Measurements from ENCODE around the gene SIRPA.

GRCh38 chr20:1879934-1880333 lies 15.3 kb upstream of the SIRPA start:
- TF ChIP-seq, protein P1, sequence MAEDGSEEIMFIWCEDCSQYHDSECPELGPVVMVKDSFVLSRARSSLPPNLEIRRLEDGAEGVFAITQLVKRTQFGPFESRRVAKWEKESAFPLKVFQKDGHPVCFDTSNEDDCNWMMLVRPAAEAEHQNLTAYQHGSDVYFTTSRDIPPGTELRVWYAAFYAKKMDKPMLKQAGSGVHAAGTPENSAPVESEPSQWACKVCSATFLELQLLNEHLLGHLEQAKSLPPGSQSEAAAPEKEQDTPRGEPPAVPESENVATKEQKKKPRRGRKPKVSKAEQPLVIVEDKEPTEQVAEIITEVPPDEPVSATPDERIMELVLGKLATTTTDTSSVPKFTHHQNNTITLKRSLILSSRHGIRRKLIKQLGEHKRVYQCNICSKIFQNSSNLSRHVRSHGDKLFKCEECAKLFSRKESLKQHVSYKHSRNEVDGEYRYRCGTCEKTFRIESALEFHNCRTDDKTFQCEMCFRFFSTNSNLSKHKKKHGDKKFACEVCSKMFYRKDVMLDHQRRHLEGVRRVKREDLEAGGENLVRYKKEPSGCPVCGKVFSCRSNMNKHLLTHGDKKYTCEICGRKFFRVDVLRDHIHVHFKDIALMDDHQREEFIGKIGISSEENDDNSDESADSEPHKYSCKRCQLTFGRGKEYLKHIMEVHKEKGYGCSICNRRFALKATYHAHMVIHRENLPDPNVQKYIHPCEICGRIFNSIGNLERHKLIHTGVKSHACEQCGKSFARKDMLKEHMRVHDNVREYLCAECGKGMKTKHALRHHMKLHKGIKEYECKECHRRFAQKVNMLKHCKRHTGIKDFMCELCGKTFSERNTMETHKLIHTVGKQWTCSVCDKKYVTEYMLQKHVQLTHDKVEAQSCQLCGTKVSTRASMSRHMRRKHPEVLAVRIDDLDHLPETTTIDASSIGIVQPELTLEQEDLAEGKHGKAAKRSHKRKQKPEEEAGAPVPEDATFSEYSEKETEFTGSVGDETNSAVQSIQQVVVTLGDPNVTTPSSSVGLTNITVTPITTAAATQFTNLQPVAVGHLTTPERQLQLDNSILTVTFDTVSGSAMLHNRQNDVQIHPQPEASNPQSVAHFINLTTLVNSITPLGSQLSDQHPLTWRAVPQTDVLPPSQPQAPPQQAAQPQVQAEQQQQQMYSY (CRISPR knock-in tag; IDR thresholded peaks at IDR 0.05) = no peak
- TF ChIP-seq ATF3 (CRISPR knock-in tag; conservative IDR thresholded peaks at IDR 0.05) = no peak
- no peak for TF ChIP-seq FOXK1 (CRISPR knock-in tag; IDR thresholded peaks at IDR 0.05)
- TF ChIP-seq TEAD4 (CRISPR knock-in tag; IDR thresholded peaks at IDR 0.05) = no peak
- TF ChIP-seq CTCF (IDR thresholded peaks at IDR 0.05) = no peak
- TF ChIP-seq, protein P2, sequence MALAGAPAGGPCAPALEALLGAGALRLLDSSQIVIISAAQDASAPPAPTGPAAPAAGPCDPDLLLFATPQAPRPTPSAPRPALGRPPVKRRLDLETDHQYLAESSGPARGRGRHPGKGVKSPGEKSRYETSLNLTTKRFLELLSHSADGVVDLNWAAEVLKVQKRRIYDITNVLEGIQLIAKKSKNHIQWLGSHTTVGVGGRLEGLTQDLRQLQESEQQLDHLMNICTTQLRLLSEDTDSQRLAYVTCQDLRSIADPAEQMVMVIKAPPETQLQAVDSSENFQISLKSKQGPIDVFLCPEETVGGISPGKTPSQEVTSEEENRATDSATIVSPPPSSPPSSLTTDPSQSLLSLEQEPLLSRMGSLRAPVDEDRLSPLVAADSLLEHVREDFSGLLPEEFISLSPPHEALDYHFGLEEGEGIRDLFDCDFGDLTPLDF (CRISPR knock-in tag; IDR thresholded peaks at IDR 0.05) = no peak
- TF ChIP-seq, protein P3, sequence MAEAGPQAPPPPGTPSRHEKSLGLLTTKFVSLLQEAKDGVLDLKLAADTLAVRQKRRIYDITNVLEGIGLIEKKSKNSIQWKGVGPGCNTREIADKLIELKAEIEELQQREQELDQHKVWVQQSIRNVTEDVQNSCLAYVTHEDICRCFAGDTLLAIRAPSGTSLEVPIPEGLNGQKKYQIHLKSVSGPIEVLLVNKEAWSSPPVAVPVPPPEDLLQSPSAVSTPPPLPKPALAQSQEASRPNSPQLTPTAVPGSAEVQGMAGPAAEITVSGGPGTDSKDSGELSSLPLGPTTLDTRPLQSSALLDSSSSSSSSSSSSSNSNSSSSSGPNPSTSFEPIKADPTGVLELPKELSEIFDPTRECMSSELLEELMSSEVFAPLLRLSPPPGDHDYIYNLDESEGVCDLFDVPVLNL (CRISPR knock-in tag; IDR thresholded peaks at IDR 0.05; ENCODE audit: borderline replicate concordance, low read depth) = no peak
- TF ChIP-seq MAX (CRISPR knock-in tag; IDR thresholded peaks at IDR 0.05) = no peak
- no peak for TF ChIP-seq JUN (CRISPR knock-in tag; IDR thresholded peaks at IDR 0.05)
- no peak for TF ChIP-seq FOXP4 (CRISPR knock-in tag; IDR thresholded peaks at IDR 0.05)
- no peak for TF ChIP-seq USF2 (CRISPR knock-in tag; IDR thresholded peaks at IDR 0.05)
- TF ChIP-seq ATF6 (CRISPR knock-in tag; IDR thresholded peaks at IDR 0.05) = no peak
- TF ChIP-seq, protein P4, sequence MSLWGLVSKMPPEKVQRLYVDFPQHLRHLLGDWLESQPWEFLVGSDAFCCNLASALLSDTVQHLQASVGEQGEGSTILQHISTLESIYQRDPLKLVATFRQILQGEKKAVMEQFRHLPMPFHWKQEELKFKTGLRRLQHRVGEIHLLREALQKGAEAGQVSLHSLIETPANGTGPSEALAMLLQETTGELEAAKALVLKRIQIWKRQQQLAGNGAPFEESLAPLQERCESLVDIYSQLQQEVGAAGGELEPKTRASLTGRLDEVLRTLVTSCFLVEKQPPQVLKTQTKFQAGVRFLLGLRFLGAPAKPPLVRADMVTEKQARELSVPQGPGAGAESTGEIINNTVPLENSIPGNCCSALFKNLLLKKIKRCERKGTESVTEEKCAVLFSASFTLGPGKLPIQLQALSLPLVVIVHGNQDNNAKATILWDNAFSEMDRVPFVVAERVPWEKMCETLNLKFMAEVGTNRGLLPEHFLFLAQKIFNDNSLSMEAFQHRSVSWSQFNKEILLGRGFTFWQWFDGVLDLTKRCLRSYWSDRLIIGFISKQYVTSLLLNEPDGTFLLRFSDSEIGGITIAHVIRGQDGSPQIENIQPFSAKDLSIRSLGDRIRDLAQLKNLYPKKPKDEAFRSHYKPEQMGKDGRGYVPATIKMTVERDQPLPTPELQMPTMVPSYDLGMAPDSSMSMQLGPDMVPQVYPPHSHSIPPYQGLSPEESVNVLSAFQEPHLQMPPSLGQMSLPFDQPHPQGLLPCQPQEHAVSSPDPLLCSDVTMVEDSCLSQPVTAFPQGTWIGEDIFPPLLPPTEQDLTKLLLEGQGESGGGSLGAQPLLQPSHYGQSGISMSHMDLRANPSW (CRISPR knock-in tag; conservative IDR thresholded peaks at IDR 0.05; ENCODE audit: low read depth) = no peak
- TF ChIP-seq, protein P5, sequence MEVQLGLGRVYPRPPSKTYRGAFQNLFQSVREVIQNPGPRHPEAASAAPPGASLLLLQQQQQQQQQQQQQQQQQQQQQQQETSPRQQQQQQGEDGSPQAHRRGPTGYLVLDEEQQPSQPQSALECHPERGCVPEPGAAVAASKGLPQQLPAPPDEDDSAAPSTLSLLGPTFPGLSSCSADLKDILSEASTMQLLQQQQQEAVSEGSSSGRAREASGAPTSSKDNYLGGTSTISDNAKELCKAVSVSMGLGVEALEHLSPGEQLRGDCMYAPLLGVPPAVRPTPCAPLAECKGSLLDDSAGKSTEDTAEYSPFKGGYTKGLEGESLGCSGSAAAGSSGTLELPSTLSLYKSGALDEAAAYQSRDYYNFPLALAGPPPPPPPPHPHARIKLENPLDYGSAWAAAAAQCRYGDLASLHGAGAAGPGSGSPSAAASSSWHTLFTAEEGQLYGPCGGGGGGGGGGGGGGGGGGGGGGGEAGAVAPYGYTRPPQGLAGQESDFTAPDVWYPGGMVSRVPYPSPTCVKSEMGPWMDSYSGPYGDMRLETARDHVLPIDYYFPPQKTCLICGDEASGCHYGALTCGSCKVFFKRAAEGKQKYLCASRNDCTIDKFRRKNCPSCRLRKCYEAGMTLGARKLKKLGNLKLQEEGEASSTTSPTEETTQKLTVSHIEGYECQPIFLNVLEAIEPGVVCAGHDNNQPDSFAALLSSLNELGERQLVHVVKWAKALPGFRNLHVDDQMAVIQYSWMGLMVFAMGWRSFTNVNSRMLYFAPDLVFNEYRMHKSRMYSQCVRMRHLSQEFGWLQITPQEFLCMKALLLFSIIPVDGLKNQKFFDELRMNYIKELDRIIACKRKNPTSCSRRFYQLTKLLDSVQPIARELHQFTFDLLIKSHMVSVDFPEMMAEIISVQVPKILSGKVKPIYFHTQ (CRISPR knock-in tag; IDR thresholded peaks at IDR 0.05) = no peak
